ENCODE measurements around the gene CRYBA1.

- TF ChIP-seq EZH2 (IDR thresholded peaks at IDR 0.05) (no peak), CTCF (IDR thresholded peaks at IDR 0.05 in 2 of 3, conservative IDR thresholded peaks at IDR 0.05 in 1 of 3; ENCODE audit: borderline replicate concordance in 1 of 3, insufficient read depth in 1 of 3, low read depth in 2 of 3, low read length in 2 of 3) (no peak), YY1 (IDR thresholded peaks at IDR 0.05; ENCODE audit: extremely low read depth, insufficient replicate concordance, low read depth, low read length) (no peak), FOSL1 (IDR thresholded peaks at IDR 0.05; ENCODE audit: low read depth) (no peak), CEBPB (IDR thresholded peaks at IDR 0.05; ENCODE audit: low read depth) (no peak), POLR2A (IDR thresholded peaks at IDR 0.05; ENCODE audit: borderline replicate concordance, extremely low read depth, insufficient read depth, insufficient read length) (no peak), SIN3A (IDR thresholded peaks at IDR 0.05; ENCODE audit: low read depth) (no peak), CBX3 (IDR thresholded peaks at IDR 0.05; ENCODE audit: low read depth) (no peak), ATF3 (IDR thresholded peaks at IDR 0.05) (no peak), SP1 (IDR thresholded peaks at IDR 0.05; ENCODE audit: low read depth) (no peak), EZH2phosphoT487 (IDR thresholded peaks at IDR 0.05; ENCODE audit: borderline replicate concordance) (no peak), RAD21 (IDR thresholded peaks at IDR 0.05; ENCODE audit: low read depth) (no peak), SRF (IDR thresholded peaks at IDR 0.05; ENCODE audit: low read depth) (no peak), MAX (IDR thresholded peaks at IDR 0.05) (no peak)
Measured at GRCh38 chr17:29246628-29247027, at the start of gene CRYBA1.
